Suppressor macrophage (primary cell): ENCODE data around the gene INPP5B.
"Not testable (repeated sequence)": the region's sequence is repeated elsewhere in the genome, so short reads cannot be mapped to it uniquely, and the experiment has no call there.

Source experiments
- DNase-seq, 4 experiments: peaks; one replicate each; pipeline ENCODE4 v3.0.0-alpha.2; 2020 to 2022

Gene INPP5B

GRCh38 chr1:37911478-37911877 lies 35.4 kb downstream of the INPP5B start:
- DNase-seq, result not testable (repeated sequence)

GRCh38 chr1:37910886-37911285 lies 36.0 kb downstream of the INPP5B start:
- DNase-seq, result not testable (repeated sequence)

GRCh38 chr1:37908531-37908930 lies 38.3 kb downstream of the INPP5B start:
- not testable (repeated sequence) for DNase-seq

DNA sequence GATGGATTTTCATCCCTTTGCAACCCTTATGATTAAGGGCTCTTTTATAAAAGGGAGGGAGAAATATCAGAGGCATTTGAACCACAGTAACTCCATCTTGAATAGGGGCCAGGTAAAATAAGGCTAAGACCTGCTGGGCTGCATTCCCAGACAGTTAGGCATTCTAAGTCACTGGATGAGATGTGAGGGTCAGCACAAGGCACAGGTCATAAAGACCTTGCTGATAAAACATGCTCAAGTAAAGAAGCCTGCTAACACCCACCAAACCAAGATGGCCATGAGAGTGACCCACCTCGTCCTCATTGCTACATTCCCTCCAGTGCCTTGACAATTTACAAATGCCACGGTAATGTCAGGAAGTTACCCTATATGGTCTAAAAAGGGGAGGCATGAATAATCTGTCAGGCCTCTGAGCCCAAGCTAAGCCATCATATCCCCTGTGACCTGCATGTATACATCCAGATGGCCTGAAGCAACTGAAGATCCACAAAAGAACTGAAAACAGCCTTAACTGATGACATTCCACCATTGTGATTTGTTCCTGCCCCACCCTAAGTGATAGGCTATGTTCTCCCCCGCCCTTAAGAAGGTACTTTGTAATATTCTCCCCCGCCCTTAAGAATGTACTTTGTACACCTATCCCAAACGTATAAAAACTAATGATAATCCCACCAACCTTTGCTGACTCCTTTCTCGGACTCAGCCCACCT lies 39.3 kb downstream of the INPP5B start:
- DNase-seq, result not testable (repeated sequence)

- not testable (repeated sequence) for DNase-seq
Observed at GRCh38 chr1:37906591-37906990, 40.3 kb downstream of the INPP5B start.

DNA sequence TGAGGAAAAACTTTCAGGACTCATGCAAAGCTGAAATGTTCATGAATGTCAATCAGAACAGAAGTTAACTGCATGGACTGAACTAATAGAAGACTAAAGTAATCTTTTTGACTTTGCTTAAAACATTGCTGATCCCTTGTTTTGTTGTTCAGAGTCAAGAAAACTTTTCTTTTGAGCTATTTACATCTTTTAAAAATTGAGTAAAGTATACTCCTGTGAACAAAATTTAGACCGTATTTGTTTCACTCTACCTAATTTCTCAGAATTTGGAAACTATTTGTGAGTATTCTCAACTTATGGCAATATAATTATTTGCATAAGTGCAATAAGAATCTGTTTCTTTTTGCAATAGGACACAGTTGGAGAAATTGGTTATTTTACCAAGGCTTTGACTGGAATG lies 41.1 kb downstream of the INPP5B start:
- no peak for DNase-seq

DNA sequence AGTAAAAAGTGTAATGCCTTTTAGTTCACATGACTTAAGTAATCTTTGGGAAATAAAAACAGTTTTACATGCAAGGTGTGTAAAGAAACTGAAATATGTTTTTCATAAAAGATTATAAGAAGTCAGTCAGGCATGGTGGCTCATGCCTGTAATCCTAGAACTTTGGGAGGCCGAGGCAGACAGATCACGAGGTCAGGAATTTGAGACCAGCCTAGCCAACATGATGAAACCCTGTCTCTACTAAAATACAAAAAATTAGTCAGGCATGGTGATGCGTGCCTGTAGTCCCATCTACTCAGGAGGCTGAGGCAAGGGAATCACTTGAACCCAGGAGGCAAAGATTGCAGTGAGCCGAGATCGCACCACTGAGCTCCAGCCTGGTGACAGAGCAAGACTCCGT lies 42.9 kb downstream of the INPP5B start:
- not testable (repeated sequence) for DNase-seq

DNA sequence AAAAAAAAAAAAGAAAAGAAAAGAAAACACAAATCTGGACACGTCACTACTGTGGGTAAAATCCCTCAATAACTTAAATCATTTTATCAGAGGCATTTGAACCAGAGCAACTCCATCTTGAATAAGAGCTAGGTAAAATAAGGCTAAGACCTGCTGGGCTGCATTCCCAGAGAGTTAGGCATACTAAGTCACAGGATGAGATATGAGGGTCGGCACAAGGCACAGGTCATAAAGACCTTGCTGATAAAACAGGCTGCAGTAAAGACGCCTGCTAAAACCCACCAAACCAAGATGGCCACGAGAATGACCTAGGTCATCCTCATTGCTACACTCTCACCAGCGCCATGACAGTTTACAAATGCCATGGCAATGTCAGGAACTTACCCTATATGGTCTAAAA lies 43.9 kb downstream of the INPP5B start:
- DNase-seq, result no peak

DNA sequence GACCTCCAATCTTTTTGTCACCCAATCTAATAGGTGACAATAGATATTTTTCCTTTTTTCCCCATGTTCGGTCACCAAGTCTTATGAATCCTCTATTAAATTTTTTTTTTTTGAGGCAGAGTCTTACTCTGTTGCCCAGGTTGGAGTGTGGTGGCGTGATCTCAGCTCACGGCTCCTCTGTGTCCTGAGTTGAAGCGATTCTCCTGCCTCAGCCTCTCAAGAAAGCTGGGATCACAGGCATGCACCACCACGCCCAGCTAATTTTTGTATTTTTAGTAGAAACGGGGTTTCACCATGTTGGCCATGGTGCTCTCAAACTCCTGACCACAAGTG lies 45.0 kb downstream of the INPP5B start:
- no peak for DNase-seq

- peak; percentile 69 to 83 (median 78) for DNase-seq
Observed at GRCh38 chr1:37901191-37901892, 45.5 kb downstream of the INPP5B start.

GRCh38 chr1:37897563-37897962 lies 49.3 kb downstream of the INPP5B start:
- DNase-seq, result not testable (repeated sequence)

DNA sequence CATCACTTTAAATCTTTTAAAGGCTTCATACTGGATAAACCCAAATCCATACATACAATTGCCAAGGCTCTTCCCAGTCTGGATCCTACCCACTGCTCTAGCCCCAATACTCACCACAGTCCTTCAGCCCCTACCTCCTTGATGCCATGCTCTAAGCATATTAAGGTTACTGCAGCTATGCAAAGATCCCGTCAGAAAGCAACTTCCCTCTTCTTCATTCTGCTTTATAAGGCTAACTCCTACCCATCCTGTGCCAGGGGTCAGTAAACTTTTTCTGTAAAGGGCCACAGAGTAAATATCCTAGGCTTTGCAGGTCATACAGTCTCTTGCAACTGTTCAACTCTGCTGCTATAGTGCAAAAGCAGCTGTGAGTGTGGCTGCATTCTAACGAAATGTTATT lies 53.2 kb downstream of the INPP5B start:
- DNase-seq, result peak; percentile 14 to 42 (median 29)

- DNase-seq, result peak in 1 of 4 experiments; percentile 10
Observed at GRCh38 chr1:37892151-37893047, 54.5 kb downstream of the INPP5B start.

DNA sequence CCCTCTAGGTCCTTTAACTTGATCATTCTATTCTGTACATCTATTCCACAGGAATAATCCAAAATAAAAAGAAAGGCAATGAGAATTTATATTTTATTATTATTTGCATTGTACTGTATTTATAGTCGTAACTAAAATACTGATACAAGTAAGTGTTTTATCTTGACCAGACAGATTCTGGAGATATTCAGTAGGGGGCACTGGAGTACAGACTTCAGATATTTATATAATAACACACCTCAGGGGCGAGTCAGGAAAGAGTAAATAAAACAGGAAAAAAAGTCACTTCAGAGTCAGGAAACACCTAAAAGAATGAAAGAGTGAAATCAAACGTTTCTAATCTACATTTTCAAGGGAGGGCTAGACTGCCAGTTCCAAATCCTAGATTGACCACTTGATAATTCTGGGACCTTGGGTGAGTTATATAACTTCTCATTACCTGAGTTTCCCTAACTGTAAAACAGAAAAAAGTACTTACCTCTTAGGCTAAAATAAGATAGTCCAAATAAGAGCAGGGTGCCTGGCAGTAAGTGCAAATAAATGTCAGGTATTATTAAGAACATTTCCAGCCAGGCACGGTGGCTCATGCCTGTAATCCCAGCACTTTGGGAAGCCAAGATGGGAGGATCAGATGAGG lies 56.4 kb downstream of the INPP5B start:
- DNase-seq, result peak; percentile 21 to 70 (median 40)

GRCh38 chr1:37888022-37888700 lies 58.7 kb downstream of the INPP5B start:
- DNase-seq, result no peak

- DNase-seq, result no peak
Observed at GRCh38 chr1:37884145-37884544, 62.7 kb downstream of the INPP5B start.

GRCh38 chr1:37883671-37884070 lies 63.2 kb downstream of the INPP5B start:
- peak in 3 of 4 experiments; percentile 31 to 41 (median 32) for DNase-seq

GRCh38 chr1:37879865-37880264 lies 67.0 kb downstream of the INPP5B start:
- DNase-seq, result no peak

- no peak for DNase-seq
Observed at GRCh38 chr1:37878071-37878470, 68.8 kb downstream of the INPP5B start.

DNA sequence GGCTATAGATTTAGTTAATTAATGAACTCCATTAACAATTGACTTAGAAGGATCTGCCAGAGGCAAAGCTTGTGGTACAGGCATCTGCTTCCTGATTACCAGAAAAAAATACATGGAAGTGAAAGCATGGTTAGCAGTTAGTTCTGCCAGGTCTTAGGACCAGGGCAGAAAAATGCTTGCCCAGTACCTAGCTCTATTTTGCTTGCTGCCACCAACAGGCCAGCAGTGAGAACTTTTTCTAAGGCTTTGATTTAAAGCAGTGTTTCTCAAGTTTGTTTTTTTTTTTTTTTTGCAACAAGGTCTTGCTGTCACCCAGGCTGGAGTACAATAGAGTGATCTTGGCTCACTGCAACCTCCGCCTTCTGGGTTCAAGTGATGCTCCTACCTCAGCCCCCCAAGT lies 71.0 kb downstream of the INPP5B start:
- peak in 3 of 4 experiments; percentile 32 to 38 (median 35) for DNase-seq

DNA sequence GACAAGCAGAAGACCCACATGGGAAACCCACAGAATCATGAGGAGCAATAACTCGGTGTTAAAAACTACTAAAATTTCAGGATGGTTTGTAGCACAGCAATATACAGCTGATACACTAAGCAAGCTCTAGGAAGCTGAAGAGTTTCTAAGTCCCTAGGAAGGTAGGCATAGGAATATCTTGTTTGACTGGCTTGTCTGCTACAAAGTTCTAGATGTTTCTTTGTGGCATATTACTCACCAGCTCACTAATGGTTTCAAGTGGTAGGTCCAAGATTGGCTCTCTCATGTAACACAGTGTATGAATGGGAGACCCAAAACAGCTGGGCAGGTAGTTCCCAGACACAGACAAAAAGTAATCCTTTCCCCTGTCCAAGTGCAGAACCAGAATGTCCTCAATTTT lies 74.2 kb downstream of the INPP5B start:
- no peak for DNase-seq

- no peak for DNase-seq
Observed at GRCh38 chr1:37868466-37868865, 78.4 kb downstream of the INPP5B start.
